GM13977 (cell line): ENCODE data around the gene SULT1A2.

Source experiments
- DNase-seq: peaks from one replicate; pipeline ENCODE4 v3.0.0; 2012; ENCODE audit warnings: low spot score
- CTCF ChIP-seq: IDR thresholded peaks from 2 replicates; pipeline ENCODE4 v1.5.1; 2012; ENCODE audit warnings: mild to moderate bottlenecking, control low read depth; ENCODE audit not compliant: insufficient read depth; ENCODE audit errors: extremely low read depth, missing control alignments
- in situ Hi-C: fragments of 300-500 bp; cut with MboI; formaldehyde crosslinking; loops from one replicate; pipeline ENCODE4 v1.12.0; 2022; ENCODE audit warnings: low sequenced_read_pairs, low pct_unique_long_range_greater_than_20kb, mixed read lengths, inconsistent platforms; ENCODE audit not compliant: unreplicated experiment

SULT1A2 gene

GRCh38 chr16:28592979-28593553 lies 3.8 kb downstream of the SULT1A2 start:
- DNase-seq, result no peak
- no peak for TF ChIP-seq CTCF
- in situ Hi-C loops, result no loop called here

- no peak for DNase-seq
- in situ Hi-C loops, result no loop called here
- TF ChIP-seq CTCF, result no peak
Observed at GRCh38 chr16:28592511-28592910, 4.3 kb downstream of the SULT1A2 start.

GRCh38 chr16:28591355-28591754 lies 5.5 kb downstream of the SULT1A2 start:
- no peak for DNase-seq
- no peak for TF ChIP-seq CTCF
- in situ Hi-C loops, result no loop called here

GRCh38 chr16:28590384-28591340 lies 6.2 kb downstream of the SULT1A2 start:
- DNase-seq, result no peak
- in situ Hi-C loops, result no loop called here
- TF ChIP-seq CTCF, result no peak

GRCh38 chr16:28589930-28590329 lies 6.9 kb downstream of the SULT1A2 start:
- in situ Hi-C loops, result no loop called here
- TF ChIP-seq CTCF, result no peak
- DNase-seq, result no peak

- no peak for TF ChIP-seq CTCF
- no peak for DNase-seq
- in situ Hi-C loops, result no loop called here
Observed at GRCh38 chr16:28589069-28589468, 7.8 kb downstream of the SULT1A2 start.
